Measurements from ENCODE around the gene RBM10.

GRCh38 chrX:47202877-47203276 lies 57.9 kb downstream of the RBM10 start:
- TF ChIP-seq CTCF (IDR thresholded peaks at IDR 0.05) (no peak), EP300 (IDR thresholded peaks at IDR 0.05) (no peak), POLR2A (IDR thresholded peaks at IDR 0.05) (no peak)
